Measurements from ENCODE around the gene PLEKHO2.

PLEKHO2 gene

DNA sequence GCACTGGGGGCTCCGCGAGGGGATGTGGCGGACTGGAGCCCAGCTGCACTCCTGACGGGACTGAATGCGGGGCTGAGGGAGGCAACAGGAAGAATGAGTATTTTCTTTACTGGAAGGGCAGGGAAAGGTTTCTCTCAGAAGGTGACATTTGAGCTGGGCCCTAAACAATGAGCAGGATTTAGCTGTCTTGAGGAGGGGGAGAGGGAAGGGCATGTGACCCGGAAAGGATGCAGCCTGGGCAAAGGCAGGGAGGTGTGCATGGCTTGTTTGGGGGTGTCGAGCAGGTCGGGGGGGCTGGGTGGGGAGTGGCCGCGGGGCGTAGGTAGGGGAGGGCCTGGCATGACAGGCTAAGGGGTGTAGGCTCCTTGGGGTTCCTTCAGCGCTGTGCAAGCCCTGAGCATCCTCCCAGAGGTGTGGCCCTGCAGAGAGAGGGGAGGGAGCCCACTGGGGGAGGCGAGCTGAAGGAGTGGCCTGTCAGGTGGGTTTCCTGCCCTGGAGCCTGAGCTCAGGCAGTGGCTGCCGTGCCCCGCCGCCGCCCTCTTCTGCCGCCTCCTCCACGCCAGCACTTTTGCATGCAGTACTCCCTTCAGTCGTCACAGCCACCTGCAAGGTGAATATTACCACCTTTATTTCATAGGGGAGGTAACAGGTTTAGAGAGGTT, 52.8 kb downstream of the PLEKHO2 start:
- TF ChIP-seq, protein P1, sequence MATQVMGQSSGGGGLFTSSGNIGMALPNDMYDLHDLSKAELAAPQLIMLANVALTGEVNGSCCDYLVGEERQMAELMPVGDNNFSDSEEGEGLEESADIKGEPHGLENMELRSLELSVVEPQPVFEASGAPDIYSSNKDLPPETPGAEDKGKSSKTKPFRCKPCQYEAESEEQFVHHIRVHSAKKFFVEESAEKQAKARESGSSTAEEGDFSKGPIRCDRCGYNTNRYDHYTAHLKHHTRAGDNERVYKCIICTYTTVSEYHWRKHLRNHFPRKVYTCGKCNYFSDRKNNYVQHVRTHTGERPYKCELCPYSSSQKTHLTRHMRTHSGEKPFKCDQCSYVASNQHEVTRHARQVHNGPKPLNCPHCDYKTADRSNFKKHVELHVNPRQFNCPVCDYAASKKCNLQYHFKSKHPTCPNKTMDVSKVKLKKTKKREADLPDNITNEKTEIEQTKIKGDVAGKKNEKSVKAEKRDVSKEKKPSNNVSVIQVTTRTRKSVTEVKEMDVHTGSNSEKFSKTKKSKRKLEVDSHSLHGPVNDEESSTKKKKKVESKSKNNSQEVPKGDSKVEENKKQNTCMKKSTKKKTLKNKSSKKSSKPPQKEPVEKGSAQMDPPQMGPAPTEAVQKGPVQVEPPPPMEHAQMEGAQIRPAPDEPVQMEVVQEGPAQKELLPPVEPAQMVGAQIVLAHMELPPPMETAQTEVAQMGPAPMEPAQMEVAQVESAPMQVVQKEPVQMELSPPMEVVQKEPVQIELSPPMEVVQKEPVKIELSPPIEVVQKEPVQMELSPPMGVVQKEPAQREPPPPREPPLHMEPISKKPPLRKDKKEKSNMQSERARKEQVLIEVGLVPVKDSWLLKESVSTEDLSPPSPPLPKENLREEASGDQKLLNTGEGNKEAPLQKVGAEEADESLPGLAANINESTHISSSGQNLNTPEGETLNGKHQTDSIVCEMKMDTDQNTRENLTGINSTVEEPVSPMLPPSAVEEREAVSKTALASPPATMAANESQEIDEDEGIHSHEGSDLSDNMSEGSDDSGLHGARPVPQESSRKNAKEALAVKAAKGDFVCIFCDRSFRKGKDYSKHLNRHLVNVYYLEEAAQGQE (IDR thresholded peaks at IDR 0.05; ENCODE audit: insufficient read depth in 1 of 2, low read depth in 2 of 2, low read length in 2 of 2) = no peak
- no peak for TF ChIP-seq SIN3A (IDR thresholded peaks at IDR 0.05; ENCODE audit: borderline replicate concordance, insufficient read depth, low read length)

- TF ChIP-seq FOXP2 (optimal IDR thresholded peaks at IDR 0.05; ENCODE audit: borderline replicate concordance, extremely low read depth, extremely low read length, insufficient read depth) = no peak
- TF ChIP-seq, protein P1 (IDR thresholded peaks at IDR 0.05; ENCODE audit: insufficient read depth in 1 of 2, low read depth in 2 of 2, low read length in 2 of 2) = no peak
- no peak for TF ChIP-seq TAF1 (IDR thresholded peaks at IDR 0.05; ENCODE audit: borderline replicate concordance, insufficient read depth, low read length)
- TF ChIP-seq POLR2AphosphoS5 (IDR thresholded peaks at IDR 0.05; ENCODE audit: low read depth, low read length) = no peak
- TF ChIP-seq SIN3A (IDR thresholded peaks at IDR 0.05; ENCODE audit: borderline replicate concordance, insufficient read depth, low read length) = no peak
These were observed 53.8 kb downstream of the PLEKHO2 start for GRCh38 chr15:64895285-64896065.

GRCh38 chr15:64896371-64897069, 54.8 kb downstream of the PLEKHO2 start:
- TF ChIP-seq POLR2AphosphoS5 (IDR thresholded peaks at IDR 0.05; ENCODE audit: low read depth, low read length) (no peak), TAF1 (IDR thresholded peaks at IDR 0.05; ENCODE audit: borderline replicate concordance, insufficient read depth, low read length) (no peak), SIN3A (IDR thresholded peaks at IDR 0.05; ENCODE audit: borderline replicate concordance, insufficient read depth, low read length) (no peak), FOXP2 (optimal IDR thresholded peaks at IDR 0.05; ENCODE audit: borderline replicate concordance, extremely low read depth, extremely low read length, insufficient read depth) (no peak)
- TF ChIP-seq, protein P1 (IDR thresholded peaks at IDR 0.05; ENCODE audit: insufficient read depth in 1 of 2, low read depth in 2 of 2, low read length in 2 of 2) = no peak

- no peak for TF ChIP-seq SIN3A (IDR thresholded peaks at IDR 0.05; ENCODE audit: borderline replicate concordance, insufficient read depth, low read length)
- TF ChIP-seq, protein P1 (IDR thresholded peaks at IDR 0.05; ENCODE audit: insufficient read depth in 1 of 2, low read depth in 2 of 2, low read length in 2 of 2) = no peak
- TF ChIP-seq TAF1 (IDR thresholded peaks at IDR 0.05; ENCODE audit: borderline replicate concordance, insufficient read depth, low read length) = no peak
- no peak for TF ChIP-seq POLR2AphosphoS5 (IDR thresholded peaks at IDR 0.05; ENCODE audit: low read depth, low read length)
- TF ChIP-seq FOXP2 (optimal IDR thresholded peaks at IDR 0.05; ENCODE audit: borderline replicate concordance, extremely low read depth, extremely low read length, insufficient read depth) = no peak
These were observed 55.8 kb downstream of the PLEKHO2 start for GRCh38 chr15:64897345-64897985.

All from PFSK-1 (cell line).